Activated T-helper 17 cell treated with anti-CD3 and anti-CD28 coated beads, Interleukin-2, amount 50 U/mL, for 72 hours (primary cell): ENCODE measurements around the gene HLA-DMB. TPM values are rescaled to one million over a fixed set of nuclear protein-coding genes. Genes with fewer than 3 reads are reported as not detected.

Source experiments
- ATAC-seq: fragments of 150-1000 bp; cut with Tn5 transposase; replicated peaks from 2 replicates; pipeline ENCODE4 v1.10.0; 2021; ENCODE audit warnings: mild to moderate bottlenecking, moderate library complexity
- H3K27ac Mint-ChIP-seq: one replicate; pipeline ENCODE4 v1.8.0; 2022; ENCODE audit warnings: mixed read lengths
- H3K27me3 Mint-ChIP-seq: one replicate; pipeline ENCODE4 v1.8.0; 2022; ENCODE audit warnings: mixed read lengths
- H3K36me3 Mint-ChIP-seq: one replicate; pipeline ENCODE4 v1.8.0; 2022; ENCODE audit warnings: low read depth, mild to moderate bottlenecking, mixed read lengths
- H3K4me1 Mint-ChIP-seq: one replicate; pipeline ENCODE4 v1.8.0; 2022; ENCODE audit warnings: mixed read lengths
- H3K4me3 Mint-ChIP-seq: one replicate; pipeline ENCODE4 v1.8.0; 2022; ENCODE audit warnings: mild to moderate bottlenecking, mixed read lengths
- H3K9me3 Mint-ChIP-seq: one replicate; pipeline ENCODE4 v1.8.0; 2022; ENCODE audit warnings: mixed read lengths
- total RNA-seq, 2 donors: library from RNA; stranded (reverse); gene quantifications; one replicate each; pipeline ENCODE4 v1.2.3, GENCODE V29; 2022

The HLA-DMB gene
- total RNA-seq, 2 donors from 2014 or later: 2.7 to 17.7 TPM

- Mint-ChIP-seq H3K27ac (no peak overlapping the region), H3K36me3 (no peaks in the 10 kb centered on the region), H3K27me3 (no peaks in the 10 kb centered on the region), H3K4me1 (peaks cover 4% of the 10 kb centered on the region), H3K9me3 (no peaks in the 10 kb centered on the region), H3K4me3 (no peak overlapping the region)
- ATAC-seq: no peak
Observed at GRCh38 chr6:32886681-32887383, 54.0 kb downstream of the HLA-DMB start.

- no peaks in the 10 kb centered on the region for H3K27me3 Mint-ChIP-seq
- no peaks in the 10 kb centered on the region for H3K36me3 Mint-ChIP-seq
- H3K9me3 Mint-ChIP-seq: no peaks in the 10 kb centered on the region
- ATAC-seq: peak; percentile 64
- H3K4me3 Mint-ChIP-seq: no peak overlapping the region
- peaks cover 4% of the 10 kb centered on the region for H3K4me1 Mint-ChIP-seq
- no peak overlapping the region for H3K27ac Mint-ChIP-seq
Observed at GRCh38 chr6:32885698-32886286, 55.0 kb downstream of the HLA-DMB start.

Other genes with a start within 250 kb of the HLA-DMB start
- under 1 TPM; 0.17 to 0.77 TPM for gene HLA-DQA2, start 199.6 kb downstream of the HLA-DMB start, total RNA-seq
- 1 to 10 TPM; 1.5 to 2.0 TPM for gene HLA-DQB2, start 177.5 kb downstream of the HLA-DMB start, total RNA-seq
- 1 to 10 TPM; 2.8 to 4.2 TPM for gene HLA-DOB, start 124.0 kb downstream of the HLA-DMB start, total RNA-seq
- 100 to 1,000 TPM in 1 of 2 donors, 10 to 100 TPM in 1; 94.0 to 169 TPM for gene TAP2, start 102.3 kb downstream of the HLA-DMB start, total RNA-seq
- 100 to 1,000 TPM; 286 to 344 TPM for gene PSMB8, start 97.0 kb downstream of the HLA-DMB start, total RNA-seq
- gene TAP1, start 87.3 kb downstream of the HLA-DMB start, total RNA-seq: 100 to 1,000 TPM; 302 to 387 TPM
- gene PSMB9, start 86.8 kb downstream of the HLA-DMB start, total RNA-seq: 100 to 1,000 TPM; 203 to 215 TPM
- gene HLA-DMA, start 12.1 kb upstream of the HLA-DMB start, total RNA-seq: 10 to 100 TPM; 22.4 to 53.8 TPM
- gene BRD2, start 27.6 kb upstream of the HLA-DMB start, total RNA-seq: 100 to 1,000 TPM; 229 to 281 TPM
- gene HLA-DOA, start 68.6 kb upstream of the HLA-DMB start, total RNA-seq: 1 to 10 TPM in 1 of 2 donors, under 1 TPM in 1; 0.56 to 7.8 TPM
- gene HLA-DPA1, start 132.6 kb upstream of the HLA-DMB start, total RNA-seq: 100 to 1,000 TPM in 1 of 2 donors, 10 to 100 TPM in 1; 40.5 to 136 TPM
- 10 to 100 TPM; 21.4 to 69.1 TPM for gene HLA-DPB1, start 135.0 kb upstream of the HLA-DMB start, total RNA-seq